HG03135 (cell line): ENCODE data around the gene RANBP6.

ENCODE experiments used
- ATAC-seq: cut with Tn5 transposase; IDR thresholded peaks from one replicate; pipeline ENCODE4 v1.9.1; 2021; ENCODE audit warnings: mild to moderate bottlenecking, moderate library complexity; ENCODE audit not compliant: unreplicated experiment

Gene RANBP6

DNA sequence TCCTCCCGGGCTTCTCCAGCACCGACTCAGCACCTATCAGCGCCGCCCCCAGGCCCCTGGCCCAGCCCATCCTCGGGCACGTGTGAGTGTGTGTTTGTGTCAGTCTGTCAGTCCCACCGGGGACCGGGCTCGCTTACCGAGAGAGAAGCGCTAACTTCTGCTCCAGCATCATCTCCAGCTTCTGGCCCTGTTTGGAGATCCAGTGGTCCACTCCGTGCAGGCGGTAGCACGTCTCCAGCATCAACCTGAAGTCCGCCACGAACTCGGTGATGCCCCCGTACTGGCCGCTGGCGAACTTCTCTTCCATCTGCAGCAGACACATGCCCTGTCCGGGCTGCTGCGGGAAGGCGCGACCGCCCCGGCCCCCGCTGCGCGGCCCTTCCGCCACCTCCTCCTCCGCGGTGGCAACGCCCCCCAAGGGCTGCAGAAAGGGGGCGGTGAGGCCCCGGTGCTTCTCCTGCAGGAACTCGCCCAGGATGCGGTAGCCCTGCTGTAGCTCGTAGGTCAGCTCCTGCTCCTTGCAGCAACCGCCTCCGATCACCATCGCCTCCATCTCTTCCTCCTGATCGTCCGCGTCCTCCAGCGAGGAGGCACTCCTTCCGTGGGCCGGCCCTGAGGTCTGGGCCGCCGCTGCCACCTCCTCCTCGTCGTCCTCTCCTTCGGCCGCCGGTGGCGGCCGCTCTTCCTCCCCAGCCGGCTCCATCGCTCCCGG is 8.2 kb downstream of the RANBP6 start:
- peak; percentile 72 for ATAC-seq

DNA sequence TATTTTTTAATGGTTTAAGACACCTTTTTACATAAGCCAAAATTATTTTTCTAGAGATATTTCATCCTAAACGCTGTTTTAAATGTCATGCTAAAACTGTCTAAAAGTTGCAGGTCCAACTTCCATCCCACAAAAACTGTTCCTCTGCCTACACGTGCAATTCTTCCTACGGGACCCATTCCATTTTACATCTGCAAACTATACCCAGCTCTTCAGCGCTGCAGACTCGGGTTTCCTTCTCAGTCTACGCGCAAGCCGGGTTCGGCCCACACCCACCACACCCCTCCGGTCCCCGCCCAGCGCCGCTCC is 8.7 kb downstream of the RANBP6 start:
- ATAC-seq: no peak

DNA sequence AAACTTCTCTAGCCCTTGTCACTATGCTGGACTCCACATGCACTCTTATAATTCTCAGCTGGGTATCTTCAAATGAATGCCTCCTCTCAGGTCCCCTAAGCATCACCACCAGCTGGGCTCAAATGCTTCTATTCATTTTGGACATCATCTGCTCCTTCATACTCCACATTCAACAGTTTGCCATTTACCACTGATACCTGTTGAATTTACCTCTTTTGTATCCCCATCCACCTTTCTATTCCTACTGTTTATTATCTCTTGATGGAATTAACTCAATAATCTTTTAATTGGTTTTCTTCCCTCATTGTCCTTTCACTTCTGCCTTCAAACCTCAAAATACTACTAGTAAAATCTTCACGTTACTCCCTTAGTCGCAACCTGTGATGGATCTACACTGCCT is 14.5 kb downstream of the RANBP6 start:
- ATAC-seq: no peak

DNA sequence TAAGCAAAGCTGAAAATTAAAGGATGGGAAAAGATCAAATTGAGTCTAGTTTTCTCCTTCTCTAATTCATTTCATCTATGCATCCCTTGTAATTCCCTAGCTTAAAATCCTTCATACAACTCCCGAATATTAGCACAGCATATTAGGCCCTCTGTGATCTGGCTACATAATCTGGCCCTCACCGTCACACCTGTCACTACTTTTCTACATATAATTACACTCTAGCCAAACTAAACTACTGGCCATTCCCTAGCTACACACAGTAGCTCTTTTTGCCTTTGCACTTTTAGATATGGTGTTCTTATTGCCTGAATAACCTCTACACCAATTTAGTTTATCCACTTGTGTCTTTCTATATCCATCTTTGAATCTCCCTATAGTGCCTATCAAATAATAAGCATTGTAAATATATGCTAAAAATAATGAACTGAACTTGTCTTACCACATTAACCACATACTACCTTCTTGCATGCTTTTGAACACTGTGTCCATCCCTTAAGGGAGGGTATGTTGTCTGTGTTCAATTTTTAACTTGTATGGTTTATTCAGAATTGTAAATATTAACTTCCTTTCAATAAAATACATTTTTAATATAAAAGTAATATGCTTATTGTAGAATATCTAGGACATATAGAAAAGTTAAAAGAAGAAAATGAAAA is 15.9 kb downstream of the RANBP6 start:
- no peak for ATAC-seq

DNA sequence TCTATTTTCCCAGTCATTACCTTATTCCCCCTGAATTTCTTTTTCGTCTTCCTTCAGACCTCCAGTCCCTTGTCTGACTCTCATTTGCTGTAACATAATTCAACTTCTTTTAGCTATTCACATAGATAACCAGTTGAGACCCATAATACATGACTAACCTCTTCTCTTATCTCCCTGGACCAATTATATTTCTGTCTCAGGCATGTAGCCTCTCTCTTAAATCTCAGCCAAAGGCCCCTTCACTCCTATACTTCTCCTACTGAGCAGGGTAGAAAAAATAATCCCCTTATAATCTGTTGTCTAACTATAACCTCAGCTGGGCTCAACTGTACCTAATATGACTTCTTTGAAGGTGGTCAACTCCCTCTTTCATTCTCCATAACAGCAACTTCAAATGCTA is 20.9 kb downstream of the RANBP6 start:
- no peak for ATAC-seq

DNA sequence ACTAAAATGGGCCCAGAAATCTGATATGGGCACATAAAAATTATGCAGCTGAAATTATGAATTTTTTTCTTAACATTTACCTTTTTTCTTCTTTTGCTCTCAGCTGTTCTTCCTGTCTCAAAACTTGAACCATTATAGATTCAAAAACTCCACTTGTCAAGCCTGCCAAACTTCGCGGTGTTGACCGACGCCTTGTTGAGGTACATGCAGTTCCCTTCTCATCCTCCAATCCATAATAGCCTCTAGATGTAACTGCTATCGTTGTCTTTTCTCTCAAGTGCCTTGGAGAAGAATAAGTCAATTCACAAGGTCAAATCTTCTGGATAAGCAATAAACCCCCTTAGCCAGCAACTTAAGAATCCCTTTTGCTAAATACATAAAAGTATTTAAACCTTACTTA is 27.2 kb downstream of the RANBP6 start:
- ATAC-seq: no peak

DNA sequence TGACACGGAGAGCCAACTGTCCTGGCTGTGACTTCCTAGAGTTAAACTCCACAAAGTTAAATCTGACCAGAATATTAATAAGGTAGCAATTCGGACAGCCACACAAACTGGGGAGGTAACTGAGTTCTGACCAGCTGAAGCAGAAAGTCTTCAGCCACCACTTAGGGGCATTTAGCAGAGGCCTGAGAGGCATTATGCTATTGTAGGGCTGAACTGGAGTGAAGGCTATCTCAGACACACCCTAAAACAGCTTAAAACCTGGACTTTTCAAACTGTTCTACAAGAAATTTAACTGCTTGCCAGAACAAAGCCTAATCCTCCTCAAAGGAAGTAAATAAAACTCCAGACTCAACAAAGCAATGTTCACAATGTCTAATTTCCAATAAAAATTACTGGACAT is 32.4 kb downstream of the RANBP6 start:
- ATAC-seq: no peak

DNA sequence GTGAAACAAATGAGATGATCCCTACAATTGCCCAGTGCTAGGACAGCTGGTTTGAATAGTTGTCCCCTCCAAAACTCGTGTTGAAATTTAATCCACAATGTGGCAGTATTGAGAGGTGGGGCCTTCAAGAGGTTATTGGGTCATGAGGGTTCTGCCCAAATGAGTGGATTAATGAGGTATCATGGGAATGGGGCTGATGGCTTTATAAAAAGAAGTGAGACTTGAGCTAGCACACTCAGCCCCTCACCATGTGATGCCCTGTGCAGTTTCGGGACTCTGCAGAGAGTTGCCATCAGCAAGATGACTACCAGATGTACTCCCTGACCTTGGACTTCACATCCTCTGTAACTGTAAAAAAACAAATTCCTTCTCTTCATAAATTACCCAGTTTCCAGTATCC is 33.1 kb downstream of the RANBP6 start:
- no peak for ATAC-seq

DNA sequence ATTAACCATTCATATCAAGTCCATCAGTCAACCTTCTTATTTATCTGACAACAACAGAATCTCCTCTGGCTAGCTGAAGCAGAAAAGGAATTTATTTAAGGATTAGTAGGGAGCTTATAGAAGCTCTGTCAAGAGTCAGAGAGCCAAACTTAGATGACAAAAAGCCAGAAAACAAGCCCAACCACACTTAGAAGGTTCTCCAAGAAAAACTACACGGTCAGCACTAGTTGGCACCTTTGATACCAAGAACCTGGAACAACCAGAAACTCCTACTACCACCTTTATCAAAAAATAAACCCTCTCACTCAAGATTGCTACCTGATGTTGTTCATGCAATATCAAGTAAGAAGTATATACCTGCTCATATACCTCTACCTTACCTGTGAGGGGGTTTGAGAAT is 36.9 kb downstream of the RANBP6 start:
- ATAC-seq: no peak

DNA sequence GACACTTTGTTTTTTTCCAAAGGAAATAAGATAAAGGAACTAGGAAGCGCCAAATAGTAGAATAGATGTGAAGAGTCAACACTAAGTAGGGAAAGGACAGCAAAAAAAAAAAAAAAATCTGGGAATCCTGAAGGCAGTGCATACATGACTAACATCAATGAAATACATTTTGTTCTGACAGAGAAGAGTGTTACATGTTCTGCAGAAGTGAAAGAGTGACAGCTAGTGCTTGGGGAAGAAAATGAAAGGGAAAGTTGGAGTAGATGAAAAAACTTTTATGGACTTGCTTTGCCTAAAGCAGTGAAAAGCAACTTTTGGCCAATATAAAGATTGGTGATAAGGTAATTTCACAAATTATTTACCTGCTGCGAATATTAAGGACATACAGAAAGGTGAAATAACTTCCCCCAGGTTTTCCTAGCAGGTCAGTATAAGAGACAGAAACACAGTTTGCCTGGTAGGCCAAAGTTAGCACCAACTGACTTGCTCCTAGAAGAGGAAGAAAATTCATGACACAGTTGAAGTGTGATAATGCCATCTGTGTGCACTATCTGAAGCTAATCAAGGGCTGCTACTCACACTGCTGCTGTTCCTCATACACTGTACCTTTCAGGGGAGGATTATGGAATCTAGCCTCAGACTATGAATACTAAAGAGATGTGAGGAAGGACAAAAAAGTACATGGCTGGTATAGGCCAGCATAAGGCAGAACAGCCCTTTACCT is 38.6 kb downstream of the RANBP6 start:
- ATAC-seq: peak; percentile 82

DNA sequence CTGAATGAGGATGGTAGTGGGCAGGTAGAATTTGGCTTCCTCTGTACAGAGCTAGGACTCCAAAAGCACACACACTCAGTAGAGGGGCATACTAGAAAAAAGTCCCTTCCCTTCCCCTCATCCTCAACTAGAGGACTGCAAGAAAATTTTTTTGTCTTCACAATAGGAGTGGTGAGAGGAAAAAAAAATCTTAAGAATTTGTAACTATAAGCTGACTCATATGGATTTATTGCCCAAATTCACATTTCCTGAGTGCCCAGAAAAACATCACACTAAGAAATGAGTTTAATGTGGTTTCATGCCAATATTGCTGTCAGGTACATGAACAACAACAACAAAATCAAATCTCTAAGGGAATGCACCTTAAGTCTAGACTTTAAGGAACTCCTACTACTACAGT is 43.7 kb downstream of the RANBP6 start:
- ATAC-seq: no peak
